HG03066 (cell line): ENCODE data around the gene GRAMD4.

Source experiments
- ATAC-seq: cut with Tn5 transposase; IDR thresholded peaks from one replicate; pipeline ENCODE4 v1.9.1; 2021; ENCODE audit warnings: low read depth; ENCODE audit not compliant: unreplicated experiment

Gene GRAMD4

DNA sequence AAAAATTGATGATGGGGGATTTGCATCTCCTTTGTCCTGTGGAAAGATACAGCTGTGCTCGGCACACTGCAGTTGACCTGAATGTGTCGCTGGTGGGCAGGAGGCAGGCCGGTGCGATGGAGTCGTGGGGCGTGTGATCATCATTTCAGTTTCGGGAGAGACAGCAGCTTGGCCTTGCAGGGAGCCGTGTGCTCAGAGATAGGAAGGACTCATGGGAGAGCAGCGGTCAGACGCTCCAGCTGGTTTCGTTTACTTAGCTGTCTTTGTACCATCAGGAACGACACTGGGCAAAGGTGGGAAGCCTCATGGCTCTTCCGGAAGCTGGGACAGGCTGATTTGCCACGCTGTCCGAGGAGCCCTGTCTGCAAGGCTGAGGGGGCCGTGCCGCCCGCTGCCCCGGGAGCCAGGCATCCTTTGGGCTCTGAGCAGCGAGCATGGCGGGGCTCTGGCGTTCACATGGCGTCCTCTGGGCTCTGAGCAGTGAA is 32.7 kb downstream of the GRAMD4 start:
- ATAC-seq, result no peak

DNA sequence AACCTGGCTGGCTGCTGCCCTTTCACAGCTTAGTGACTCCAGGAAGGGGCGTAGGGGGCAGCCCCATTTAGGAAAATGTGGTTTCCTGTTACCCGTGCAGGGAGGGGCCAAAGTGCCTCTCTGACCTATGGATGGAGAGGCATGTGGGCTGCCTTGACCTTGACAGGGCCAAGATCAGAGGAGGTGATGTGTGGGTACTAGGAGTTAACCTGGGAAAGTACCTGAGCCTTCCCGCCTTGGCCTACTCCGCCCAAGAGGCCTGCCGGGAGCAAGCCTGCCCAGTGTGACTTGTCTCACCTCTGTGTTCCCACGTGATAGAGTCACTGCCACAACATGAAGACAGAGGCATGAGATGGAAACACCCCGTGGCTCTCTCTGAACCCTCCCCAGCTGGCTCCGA is 33.4 kb downstream of the GRAMD4 start:
- no peak for ATAC-seq

DNA sequence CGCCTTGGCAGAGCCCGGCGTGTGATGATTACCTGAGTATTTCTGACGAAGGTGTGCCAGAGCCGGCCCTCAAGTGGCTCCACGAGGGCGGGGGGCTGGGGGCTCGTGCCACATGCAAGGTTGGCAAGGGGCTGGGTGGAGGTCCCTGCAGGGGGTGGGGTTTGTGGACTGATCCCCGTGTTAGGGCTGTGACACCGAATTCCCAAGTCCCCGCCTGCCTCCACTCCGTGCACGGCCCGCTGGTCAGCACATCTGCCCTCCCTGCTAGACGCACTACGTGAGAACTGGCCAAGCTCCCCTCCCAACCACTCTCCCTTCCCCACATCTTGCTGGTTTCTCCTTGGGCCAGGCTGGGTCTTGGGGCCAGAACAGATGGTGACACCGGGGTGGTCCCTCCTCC is 34.2 kb downstream of the GRAMD4 start:
- ATAC-seq, result no peak

DNA sequence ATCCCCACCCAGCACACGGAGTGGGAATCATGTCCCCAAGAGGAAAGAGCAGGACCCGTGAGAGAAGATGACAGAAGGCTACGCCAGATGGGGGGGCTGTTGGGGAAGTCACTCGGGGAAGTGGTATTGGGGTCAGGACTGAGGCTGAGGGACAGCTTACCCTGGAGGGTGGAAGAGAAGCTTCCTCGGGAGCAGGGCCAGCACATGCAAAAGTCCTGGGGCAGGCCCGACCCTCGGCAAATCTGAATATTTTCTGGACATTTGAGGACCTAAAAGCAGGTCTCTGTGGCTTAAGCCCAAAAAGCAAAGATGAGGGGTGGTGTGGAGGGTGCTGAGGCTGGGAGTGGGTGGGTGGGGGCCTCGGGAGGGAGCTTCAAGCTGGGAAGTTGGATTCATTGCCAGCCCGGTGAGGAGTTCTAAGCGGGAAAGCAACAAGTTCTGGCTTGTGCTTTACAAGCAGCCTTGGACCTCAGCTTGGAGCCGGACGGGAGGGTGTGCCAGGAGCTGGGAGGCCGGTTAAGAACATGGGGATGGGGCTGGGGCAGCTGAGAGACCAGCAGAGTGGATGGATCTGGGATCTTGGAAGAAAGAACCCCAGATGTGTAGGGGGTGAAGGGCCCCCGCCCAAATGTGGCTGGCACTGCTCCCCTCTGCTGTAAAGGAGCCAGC is 34.9 kb downstream of the GRAMD4 start:
- no peak for ATAC-seq

DNA sequence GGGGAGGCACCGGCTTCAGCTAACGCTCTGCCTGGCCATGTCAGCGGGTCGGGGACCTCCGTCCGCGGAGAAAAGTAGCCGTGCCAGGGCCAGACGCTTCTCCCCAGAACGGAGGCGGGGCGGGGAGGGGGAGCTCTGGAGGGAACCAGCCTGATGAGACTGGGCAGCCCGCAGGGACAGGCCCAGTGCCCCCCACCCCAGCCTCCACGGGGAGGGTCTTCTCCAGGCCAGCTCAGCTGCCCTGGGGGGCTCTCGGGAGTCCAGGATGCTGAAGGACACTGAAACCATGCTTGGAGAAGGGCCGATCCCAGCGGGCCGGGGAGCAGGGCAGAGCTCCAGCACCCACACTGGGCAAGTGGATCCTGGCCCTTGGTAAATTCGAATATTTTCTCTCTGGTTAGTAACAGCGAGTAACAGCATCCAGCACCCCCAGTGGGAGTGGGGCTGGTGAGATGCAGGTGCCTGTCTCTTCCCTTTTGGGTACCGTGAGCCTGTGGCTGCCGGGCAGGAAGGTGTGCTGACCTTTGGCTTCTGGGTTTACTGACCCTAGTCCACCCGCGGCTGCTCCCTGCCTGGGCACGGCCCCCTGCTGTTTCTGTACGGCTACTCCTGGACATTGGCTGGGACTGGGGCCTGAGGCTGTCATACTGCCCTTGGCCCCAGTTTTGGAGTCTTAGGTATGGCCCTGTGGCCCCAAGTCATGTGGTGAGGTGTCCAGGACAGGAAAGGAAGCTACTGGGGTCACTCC is 35.8 kb downstream of the GRAMD4 start:
- ATAC-seq, result no peak

DNA sequence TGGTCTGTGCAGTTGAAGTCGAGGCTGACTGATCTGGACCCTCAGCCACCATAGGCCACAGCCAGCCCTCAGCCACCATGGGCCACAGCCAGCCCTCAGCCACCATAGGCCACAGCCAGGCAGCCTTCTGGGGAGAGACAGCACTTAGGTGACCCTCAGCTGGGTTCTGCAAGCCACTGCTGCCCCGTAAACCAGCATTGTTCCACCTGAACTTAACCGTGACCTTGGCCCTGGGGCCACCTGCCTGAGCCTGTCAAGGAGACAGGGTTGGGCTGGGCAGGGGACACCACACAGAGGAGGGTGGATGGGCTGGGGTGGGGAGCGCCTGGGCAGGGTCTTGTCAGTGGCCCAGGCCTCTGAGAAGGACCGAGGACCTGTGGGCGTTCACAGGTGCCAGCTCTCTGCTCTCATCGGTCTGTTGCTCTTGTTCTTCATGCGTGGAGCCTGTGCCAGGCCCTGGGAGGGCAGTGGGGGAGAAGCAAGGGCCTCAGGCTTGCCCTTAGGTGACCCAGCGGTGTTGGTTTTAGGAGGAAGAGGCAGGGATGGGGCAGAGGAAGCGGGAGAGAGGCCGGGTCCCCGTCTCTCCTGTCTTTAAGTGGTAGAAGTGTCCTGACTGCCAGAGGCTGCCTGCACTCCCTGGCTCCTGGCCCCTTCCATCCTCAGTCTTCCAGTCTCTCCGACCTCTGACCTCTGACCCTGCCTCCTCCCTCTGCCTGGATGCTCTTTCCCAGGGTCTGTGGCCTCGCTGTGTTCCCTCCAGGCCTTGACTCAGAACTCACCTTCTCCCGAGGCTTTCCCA is 36.9 kb downstream of the GRAMD4 start:
- no peak for ATAC-seq

DNA sequence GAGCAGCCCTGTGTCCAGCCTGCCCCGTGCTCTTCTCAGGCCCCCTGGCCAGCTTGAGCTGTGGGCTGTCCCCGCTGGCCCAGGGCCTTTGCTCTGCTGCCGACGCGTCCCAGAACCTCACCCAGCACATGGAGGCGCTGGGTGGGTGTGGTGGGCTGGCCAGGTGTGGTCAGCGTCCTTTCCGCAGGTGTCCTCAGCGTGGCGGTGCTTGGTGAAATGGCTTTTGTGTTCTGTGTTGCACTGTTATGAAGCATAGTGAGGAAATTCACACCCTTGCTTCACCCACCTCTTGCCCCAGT is 37.4 kb downstream of the GRAMD4 start:
- no peak for ATAC-seq

DNA sequence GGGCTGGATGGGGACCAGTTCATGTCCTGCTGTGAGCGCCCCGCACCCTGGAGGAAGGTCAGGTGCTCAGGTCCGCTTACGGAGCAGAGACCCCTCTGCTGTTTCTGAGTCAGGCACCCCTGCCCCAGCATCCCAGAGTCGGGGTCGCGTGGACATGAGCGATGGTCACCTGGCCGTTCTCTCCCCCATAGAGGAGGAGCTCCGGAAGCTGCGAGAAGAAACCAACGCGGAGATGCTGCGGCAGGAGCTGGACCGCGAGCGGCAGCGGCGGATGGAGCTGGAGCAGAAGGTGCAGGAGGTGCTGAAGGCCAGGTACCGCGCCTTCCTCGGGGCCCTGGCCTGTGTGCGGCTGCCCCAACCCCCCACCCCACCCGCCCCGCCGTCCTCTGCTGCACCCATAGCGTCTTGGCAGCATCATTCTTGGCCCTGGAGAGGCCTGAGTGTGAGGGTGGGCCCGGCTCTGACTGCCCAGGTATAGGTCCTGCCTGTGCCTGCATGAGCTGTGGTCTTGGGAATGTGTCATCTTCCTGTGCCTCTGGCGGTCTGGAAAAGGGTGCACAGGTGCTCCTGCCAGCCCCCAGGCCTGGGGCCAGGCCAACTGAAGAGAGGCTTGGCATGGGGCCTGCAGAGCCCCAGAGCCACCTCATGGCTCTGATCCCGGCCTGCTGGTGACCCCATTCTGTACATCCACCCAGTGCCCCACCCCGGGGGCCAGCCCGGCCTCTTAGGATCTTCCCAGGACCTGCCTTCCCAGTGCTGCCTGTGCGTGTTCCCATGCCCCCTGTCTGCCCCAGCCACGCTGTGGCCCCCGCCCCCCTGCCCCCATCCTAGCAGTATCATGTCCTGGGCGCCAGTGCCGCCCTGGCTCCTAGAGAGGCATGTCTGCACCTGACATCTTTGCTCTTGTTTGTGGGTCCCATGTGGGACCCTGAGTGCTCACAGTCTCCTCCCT is 38.1 kb downstream of the GRAMD4 start:
- no peak for ATAC-seq

DNA sequence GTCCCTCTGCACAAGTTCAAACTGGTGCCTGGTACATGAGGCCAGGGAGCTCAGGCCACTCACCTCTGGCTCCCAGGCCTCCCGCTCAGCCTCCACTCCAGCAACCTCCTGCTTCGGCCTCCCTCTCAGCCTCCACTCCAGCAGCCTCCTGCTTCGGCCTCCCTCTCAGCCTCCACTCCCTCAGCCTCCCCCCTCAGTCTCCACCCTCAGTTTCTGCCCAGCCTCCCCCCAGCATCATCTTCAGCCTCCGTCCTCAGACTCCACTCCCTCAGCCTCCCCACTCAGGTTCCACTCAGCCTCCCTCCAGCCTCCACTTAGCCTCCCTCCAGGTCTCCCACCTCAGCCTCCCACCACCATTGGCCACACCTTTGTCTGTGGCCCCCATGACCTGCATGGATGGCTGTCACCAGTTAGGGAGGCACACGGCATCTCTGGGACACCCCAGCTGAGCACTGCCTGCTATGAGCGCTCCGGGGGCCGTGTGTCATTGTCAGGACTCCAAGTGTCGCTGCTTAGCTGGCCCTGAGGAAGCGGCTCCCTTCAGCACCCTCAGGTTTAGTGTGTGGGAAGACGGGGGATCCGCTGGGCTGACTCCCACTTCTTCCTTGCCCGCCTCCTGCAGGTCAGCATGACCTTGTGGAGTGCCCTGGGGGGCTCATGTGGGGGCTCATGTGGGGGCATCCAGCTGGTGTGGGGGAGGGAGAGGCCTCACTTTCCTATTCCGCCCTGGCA is 39.0 kb downstream of the GRAMD4 start:
- no peak for ATAC-seq

DNA sequence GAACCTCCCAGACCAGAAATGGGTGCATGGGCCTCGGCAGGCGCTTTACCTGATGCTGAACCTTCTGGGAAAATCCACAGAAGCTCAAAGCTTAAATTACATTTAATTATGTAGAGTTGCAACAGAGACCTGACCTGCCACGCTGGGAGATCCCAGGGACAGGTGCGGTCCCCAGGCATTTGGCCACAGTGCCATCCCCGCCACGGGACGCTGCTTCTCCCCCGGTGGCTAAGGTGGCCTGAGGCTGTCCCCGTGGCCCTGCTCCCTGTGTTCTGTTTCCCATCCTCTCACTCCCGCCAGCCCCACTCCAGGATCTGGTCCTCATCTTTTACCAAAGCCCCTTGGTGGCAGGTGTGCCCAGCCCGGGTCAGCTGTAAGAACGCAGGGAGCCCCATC is 39.6 kb downstream of the GRAMD4 start:
- ATAC-seq, result no peak

DNA sequence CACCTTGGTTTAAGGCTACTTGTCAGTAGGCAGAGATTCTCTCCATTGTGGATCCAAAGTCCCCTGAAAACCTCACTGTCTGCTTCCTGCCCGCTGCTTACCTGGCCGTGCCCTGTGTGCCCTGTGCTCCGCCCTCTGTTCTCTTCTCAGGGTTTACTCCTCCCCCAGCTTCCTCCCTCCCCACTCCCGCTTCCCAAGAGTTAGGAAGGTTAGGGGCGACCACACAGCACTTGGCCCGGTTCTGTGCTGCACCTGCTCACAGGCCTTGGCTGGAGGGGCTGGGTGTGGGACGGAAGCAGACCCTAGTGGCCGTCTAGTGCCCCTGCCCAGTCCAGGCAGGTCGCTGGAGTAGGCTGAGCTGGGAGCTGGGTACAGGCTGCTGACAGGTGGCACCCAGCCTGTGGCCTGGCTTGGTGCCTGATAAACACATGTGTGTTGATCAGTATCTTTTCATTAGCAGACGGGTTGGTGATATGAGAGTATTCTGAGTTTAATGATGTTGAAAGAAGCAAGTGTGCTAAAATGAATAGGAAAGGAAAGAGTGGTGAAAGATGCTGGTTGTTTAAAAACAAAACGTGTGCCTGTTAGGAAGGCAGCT is 40.5 kb downstream of the GRAMD4 start:
- ATAC-seq, result no peak

DNA sequence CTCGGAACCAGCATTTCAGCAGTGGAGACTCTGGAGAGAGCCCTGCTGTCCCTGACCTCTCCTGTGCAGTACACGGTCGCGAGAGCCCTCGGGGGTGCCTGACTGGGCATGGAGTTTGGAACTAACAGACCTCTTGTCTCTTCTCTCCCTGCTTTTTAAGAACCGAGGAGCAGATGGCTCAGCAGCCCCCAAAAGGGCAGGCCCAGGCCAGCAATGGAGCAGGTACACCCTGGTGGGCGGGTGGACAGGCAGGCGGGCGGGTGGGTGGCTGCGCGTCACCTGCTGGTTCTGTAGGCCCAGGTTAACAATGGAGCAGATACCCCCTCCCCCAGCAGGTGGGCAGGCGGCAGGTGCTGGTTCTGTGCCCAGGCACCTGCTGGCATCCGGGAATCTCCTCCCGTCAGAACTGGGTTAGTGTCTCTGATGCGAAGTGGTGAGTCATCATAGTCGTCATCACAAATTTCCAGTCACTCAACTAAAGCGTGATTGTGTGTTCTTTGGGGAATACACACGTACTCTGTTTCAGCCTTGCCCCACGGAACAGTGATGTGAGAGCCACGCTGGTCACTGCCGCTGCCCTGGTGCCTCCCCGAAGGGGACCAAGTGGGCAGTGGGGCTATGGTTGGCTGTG is 41.1 kb downstream of the GRAMD4 start:
- no peak for ATAC-seq

DNA sequence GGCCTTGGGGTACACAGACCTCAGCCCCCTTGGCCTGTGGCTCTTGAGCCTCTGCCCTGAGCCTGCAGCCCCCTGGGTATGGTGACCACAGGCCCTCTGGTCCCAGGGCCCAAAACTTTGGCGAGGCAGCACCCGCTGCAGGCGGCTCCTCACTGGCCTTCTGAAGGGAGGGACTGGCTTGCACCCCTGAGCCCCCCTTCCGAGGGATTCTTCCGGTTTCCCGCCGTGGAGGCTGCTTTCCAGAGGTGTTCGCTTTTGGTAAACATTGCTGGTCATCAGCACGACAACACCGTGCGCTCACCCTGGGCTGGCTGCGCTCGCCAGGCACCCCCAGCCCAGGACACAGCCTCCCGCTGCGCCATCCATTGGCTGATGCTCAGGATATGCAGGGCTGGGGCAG is 42.0 kb downstream of the GRAMD4 start:
- ATAC-seq, result no peak

DNA sequence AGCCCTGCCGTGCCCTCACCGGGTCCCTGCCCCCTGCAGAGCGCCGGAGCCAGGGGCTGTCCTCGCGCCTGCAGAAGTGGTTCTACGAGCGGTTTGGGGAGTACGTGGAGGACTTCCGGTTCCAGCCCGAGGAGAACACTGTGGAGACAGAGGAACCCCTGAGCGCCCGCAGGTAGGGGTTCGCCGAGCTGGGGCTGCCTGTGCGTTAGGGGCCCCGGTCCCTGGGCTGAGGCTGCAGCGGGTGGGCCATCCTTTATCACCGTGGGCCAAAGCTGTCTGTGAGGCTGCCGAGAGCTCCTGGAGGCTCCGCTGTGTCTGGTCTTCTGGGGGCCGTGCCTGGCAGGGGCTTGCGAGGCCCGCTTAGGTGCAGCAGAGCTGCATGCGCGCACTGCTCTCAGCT is 42.8 kb downstream of the GRAMD4 start:
- ATAC-seq, result no peak

DNA sequence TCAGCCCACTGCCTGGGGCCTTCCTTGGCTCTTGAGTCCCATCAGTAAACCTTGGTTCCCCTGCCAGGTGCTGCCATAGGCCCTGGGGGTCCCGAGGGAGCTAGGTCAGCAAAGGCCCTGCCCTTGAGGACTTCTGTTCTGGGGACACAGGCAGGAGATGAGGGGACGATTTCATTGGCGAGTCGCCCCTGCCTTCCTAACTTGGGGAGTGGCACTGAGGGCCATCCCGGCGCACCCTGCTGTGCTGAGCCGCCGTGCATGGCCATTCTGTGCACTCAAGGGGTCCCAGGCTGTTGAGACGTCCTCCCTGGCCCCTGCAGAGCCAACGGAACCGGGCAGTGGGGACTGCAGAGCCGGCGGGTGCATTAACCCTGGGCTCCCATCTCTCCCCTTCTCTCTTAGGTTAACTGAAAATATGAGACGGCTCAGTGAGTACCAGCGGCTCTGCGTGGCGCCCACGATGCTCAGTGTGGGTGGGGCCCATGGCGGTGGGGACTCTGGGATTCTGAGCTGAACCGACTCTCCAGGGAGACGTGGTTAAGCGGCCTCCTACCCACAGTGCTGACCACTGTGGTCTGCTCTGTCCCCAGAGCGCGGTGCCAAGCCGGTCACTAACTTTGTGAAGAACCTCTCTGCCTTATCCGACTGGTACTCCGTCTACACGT is 43.4 kb downstream of the GRAMD4 start:
- ATAC-seq, result no peak

DNA sequence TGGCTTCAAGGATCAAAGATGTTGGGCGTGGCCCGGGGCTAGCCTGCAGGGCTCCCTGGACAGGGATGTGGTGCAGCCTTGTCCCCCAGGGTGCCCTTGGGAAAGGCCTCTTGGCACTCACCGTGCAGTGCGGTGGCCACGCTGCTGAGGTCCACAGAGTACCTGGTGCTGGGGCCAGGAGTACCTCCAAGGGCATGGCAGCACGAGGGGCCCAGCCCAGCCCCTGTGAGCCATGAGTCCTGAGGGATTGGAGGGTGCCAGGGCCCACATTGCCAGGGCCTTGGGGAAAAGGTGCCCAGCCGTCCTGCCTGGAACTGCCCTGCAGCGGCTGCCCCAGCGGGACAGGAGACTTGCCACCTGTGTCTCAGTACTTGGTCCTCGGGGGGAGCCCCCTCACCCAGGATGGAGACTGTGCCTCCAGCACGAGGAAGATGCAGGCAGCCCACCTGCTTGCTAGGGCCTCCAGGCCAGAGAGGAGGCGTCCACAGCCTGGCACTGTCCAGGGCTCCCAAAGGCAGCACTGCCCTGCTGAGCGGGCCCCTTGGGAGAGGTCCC is 44.2 kb downstream of the GRAMD4 start:
- no peak for ATAC-seq

DNA sequence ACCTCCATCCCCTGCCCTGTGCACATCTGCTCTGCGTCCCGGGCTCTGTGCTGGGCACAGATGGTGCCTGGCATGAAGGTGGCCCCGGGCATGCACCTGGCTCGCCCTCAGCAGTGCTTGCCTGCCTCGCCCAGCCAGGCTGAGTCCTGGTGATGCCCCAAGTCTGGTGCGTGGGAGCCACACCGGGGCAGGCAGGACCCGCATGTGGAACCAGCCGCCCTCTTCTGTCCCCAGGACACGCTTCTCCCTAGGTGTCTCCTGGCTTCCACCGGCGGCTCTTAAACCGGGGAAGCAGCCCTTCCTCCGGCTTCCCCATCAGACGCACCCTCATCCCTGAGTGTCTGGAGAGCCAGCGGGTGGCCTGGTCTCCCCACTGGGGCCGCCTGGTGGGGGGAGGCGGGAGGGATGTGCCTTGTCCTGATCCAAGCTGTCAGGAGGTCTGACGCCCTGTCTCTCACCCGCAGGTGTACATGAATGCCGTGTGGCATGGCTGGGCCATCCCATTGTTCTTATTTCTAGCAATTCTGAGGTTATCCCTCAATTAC is 45.0 kb downstream of the GRAMD4 start:
- ATAC-seq, result no peak

DNA sequence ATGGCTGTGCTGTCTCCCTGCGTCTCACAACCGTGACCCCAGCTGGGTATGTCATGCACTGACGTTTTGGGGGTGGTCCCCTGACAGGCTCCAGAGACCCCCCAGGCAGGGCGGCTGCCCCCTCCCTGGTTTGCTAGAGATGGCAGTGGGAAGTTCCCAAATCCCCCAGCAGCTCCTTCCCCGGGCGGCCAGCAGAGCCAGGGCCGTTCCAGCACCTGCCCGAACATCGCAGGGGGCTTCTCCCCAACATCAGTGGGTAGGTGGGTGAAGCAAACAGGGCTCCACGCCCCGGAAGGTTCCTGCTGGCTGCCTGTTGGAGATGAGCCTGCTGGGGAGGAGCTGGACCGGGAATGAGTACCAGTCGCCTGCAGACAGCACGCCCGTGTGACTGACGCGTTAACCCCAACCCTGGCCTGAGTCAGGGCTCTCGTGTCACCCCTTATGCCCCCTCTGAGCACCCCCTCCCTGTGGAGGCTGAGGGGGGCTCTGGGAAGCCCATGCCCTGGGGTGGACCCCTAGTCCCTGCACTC is 45.6 kb downstream of the GRAMD4 start:
- ATAC-seq, result no peak
